GM19463 (cell line): ENCODE results near the gene MYCBP.
A peak's percentile ranks its signal among the peaks of the same experiment; 100 is the strongest.
"Not testable (repeated sequence)": the region's sequence is repeated elsewhere in the genome, so short reads cannot be mapped to it uniquely, and the experiment has no call there.

Source experiments
- ATAC-seq: cut with Tn5 transposase; IDR thresholded peaks from one replicate; pipeline ENCODE4 v1.9.1; 2021; ENCODE audit warnings: mild to moderate bottlenecking, moderate library complexity; ENCODE audit not compliant: unreplicated experiment

Gene MYCBP

DNA sequence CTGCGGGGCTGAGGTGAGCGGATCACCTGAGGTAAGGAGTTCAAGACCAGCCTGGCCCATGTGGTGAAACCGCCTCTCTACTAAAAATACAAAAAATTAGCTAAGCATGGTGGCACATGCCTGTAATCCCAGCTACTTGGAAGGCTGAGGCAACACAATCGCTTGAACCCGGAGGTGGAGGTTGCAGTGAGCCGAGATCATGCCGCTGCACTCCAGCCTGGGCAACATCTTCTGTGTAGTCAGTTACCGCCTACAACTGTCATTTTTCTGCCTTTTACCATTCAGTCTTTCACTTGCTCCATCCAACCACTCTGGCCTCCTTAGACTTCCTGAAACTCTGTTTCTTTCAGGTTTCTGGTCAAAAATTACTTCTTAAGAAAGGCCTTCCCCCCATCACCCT, 2.2 kb downstream of the MYCBP start:
- ATAC-seq, result no peak

DNA sequence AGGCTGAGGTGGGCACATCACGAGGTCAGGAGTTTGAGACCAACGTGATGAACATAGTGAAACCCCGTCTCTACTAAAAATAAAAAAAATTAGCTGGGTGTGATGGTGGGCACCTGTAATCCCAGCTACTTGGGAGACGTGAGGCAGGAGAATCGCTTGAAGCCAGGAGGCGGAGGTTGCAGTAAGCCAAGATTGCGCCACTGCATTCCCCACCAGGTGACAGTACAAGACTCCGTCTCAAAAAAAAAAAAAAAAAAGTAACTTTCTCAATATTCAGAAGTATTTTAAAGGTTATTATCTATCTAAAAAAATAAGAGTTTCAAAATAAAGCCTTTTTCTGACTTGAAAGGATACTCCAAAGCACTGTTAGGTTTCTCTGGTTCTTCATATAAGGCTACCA, 5.9 kb downstream of the MYCBP start:
- ATAC-seq, result no peak

DNA sequence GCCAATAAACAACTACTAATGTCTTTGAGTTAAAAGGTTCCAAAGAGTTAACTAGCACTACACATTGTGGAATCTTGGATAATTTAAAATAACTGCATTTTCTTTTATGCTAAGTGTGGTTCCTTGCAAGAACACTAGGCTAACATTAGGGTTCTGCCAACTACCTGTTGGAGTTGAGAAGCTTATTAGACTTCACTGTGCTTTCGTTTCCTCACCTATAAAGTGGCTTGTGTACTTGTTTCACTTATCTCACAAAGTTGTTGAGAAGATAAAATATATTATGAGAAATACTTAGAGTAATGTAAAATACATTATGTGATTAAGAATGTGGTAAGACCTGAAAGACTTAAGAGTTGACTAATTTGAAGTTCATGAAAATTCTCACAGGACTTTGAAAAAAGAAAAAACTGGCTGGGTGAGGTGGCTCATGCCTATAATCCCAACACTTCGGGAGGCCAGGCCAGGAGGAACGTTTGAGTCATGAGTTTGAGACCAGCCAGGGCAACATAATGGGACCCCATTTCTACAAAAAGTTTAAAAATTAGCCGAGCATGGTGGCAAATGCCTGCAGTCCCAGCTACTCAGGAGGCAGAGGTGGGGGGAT, 7.9 kb downstream of the MYCBP start:
- no peak for ATAC-seq

DNA sequence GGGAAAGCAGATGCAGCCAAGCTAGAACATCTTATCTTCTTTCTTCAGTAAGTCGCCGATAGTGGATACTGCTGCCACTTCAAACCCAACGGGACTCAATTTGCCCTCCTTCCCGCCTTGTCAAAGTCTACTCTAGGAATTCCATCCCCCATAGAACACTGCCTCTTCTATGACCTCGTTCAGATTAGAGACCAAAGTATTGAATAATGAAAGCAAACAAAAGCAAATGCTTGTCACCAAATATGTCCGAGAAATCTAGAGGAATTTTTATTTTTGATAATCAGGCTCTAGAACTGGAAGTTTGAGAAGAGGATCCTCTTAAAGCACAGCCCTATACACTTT, 12.7 kb downstream of the MYCBP start:
- no peak for ATAC-seq

DNA sequence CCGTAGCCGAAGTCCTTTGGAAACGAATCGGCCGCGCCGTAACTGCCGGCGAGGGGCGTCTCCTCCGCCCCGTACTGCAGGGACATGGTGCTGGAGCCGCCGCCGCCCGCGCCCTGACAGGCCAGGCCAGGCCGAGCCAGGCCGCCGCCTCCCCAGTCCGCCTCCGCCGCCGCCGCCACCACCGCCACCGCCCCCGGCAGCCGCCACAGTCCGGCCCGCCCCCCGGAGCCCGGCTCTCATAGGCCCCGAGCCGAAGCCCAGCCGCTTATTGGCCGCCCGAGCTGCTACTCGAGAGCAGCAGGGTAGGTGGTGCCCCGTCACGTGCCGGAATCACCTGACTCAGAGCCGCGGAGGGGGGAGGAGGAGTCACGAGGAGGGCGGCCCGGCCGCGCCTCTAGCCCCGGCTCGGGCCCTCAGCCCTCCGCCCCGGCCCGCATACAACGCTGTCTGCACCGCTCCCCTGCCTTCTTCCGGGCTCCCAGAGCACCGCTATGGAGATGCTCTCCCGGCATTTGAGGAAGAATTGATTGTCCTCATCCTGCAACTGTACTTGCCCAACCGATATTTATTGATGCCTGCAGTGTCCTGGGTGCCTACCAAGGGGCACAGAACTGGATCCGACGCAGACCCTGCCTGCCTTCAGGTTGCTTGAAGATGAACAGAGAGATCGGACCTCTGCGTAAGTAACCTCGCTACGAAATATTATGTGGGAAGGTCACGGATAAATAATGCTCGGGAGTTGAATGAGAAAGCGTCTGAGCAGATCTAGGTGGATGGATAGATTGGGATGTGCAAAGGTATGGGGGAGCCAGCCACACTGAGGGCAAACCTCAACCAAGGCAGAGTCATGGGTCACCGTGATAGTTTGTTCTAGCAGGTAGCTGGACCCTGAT, 13.3 kb downstream of the MYCBP start, which contains the start of gene RRAGC:
Gene RRAGC (minus strand): TSS at position 212 of the 893 bp plus-strand sequence. CDS start 126 bp downstream, at position 86.
- peak; percentile 92 for ATAC-seq

DNA sequence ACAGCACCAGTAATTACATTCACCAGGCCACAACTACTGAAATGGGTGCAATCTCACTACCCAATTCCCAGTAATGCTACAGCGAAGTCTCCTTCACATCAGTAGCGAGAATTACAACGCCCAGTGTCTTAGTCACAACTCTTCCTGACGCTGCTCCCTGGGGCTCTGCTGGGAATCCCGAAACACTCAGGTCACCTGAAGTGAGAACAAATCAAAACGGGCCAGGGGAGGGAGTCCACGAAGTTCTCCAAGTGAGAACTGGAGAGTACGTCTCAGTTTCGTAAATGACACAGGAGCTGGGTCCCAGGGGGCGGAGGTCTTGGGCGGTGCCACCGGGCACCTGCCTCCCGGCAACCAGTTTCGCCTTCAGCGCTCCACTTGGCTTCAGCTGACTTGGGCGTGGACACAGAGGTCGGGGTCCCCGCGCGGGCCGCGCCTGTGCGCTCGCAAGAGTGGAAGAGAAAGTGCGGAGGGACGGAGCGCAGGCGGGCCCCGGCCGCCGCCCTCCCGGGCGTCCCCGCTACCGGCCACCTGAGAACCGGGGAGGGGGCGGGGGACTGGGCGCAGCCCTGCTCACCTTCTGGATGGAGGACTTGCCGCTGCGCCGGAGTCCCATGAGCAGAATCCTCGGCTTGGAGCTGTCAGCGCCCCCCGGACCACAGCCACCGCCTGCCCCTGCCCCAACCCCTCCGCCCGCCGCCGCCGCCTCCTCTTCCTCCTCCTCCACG, 14.2 kb downstream of the MYCBP start:
- peak; percentile 31 for ATAC-seq

DNA sequence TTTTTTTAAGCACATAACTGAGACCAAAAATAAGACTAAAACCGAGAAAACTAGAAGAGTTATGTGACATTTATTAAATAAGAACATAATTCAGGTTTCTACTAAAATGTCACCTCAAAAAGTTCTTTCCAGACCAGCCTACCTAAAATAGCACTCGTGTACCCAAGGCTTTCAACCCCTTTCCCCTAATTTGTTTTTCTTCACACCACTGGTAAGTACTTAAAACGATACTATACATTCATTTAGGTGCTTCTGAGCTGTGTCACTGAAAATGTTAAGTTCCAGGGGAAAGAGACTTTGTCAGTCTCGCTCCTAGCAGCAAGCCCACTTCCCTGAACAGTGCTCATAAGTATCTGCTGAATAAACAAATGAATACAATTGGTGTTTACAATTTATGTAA, 20.4 kb downstream of the MYCBP start:
- no peak for ATAC-seq

DNA sequence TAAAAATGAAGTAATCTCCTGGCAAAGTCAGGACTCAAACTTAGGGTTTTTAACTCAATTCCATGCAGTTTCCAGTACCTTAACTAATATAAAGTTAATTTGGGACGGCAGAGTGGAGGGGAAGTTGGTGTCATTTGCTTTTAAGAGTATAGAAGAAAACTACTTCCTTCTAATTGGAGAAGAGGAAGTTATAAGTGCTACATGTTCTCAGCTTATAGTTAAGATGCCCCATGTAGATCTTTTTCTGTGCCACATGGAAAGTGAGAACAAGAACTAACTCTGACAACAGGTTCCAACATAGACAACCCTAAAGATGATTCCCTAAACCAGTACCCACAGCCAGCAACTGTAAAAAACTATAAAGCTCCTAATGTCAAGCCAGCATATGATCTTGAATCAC, 25.1 kb downstream of the MYCBP start:
- ATAC-seq, result no peak

DNA sequence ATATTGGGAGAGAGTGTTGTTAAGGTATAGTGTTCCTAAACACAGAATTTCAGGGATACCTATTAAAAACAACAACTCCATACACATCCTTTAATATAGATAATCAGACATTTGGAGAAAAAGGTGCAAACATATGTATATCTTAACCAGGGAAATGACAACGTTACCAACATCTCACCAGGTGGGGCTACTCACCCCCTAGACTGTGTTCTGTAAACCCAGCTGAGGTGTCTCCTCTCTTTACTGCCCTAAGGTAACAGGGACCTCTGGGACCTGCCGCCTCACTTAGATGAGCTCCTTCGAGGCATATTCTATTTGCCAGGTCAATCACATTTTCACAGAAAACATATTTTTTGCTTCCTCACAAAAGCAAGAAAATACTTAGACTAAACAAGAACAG, 26.9 kb downstream of the MYCBP start:
- ATAC-seq, result no peak

DNA sequence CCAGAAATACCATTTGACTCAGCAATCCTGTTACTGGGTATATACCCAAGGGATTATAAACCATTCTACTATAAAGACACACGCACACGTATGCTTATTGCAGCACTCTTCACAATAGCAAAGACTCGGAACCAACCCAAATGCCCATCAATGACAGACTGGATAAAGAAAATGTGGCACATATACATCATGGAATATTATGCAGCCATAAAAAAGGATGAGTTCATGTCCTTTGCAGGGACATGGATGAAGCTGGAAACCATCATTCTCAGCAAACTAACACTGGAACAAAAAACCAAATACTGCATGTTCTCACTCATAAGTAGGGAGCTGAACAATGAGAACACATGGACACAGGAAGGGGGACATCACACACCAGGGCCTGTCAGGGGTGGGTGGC, 28.1 kb downstream of the MYCBP start:
- not testable (repeated sequence) for ATAC-seq

DNA sequence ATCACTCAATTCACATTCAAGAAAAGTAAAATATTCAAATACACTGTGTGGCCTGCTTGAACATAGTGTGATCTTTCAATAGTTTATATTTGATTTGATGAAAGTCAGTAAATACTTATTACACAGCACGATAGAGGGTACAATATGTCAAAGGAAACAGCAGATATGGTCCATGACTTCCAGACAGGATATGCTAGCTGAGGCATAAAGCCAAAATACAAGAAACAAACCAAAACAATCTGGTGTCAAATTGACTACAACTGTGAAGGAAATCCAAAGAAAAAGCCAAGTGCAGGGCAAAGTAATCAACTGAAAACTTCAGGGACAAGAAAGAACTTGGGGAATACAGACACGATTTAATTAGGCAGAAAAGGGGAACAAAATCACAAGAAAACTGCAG, 32.9 kb downstream of the MYCBP start:
- ATAC-seq, result no peak

DNA sequence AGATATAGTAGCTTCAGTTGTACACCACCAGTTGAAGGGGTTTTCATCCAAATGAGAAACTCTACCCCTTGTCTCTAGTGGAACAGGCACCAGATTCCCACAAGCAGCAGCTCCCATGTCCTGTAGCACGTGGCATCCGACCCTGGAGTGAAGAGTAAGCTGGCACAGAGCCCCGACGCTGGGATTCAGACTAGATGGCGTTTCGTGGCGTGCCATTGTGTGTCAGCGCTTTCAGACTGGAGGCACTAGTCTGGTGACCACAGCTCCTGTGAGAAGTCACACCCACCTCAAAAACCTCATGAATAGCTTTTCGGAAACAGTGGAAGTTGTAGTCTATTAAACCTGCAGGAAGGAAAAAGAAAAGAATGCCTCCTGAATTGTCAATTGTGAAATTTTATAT, 33.8 kb downstream of the MYCBP start:
- ATAC-seq, result no peak

DNA sequence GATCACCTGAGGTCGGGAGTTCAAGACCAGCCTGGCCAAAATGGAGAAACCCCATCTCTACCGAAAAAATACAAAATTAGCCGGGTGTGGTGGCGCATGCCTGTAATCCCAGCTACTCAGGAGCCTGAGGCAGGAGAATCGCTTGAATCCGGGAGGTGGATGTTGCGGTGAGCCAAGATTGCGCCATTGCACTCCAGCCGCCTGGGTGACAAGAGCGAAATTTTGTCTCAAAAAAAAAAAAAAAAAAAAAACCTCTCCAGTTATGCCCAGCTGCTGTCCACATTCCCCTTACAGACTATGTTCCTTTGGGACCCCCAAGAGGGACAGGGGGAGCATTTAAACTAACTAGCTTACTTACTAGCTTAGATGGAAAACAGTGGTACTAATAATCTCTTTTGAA, 36.8 kb downstream of the MYCBP start:
- ATAC-seq, result not testable (repeated sequence)

DNA sequence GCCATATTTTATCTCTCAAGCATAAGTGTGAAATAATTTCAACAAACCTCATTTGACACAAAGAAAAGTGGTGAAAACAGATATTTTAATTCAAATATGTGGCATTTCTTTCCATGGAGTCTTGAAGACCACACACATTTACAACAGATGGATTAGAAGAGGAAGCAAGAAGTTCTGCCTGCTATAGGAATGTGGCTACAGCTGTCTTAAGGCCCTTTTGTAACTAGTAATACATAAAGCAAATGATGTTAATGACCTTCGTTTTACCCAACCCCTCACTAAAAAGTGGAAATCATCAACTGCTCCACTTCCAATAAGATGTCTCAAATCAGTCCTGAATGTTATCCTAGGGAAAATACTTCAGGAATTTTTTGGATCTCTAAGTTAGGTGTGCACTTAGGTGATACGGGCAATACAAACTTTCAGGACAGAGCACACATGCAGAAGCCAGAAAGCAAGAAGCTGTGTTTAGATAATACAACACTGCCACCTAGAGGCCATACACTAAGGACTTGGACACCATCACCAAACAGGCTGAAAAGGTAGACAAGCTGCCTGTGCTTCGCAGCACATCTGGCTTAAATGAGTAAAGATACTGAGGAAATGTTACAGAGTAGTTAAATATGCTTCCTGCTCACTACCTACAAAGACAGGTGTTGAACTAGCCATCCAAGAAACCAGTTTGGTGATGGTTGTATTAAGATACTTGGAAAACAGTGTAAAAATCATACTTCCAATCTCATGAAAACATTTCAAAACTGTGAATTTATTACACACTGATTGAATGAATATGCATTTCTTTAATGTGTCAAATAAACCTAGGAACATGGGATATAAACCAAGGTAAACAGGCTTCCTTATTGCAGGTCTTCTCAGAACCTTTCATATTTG, 38.0 kb downstream of the MYCBP start:
- no peak for ATAC-seq

DNA sequence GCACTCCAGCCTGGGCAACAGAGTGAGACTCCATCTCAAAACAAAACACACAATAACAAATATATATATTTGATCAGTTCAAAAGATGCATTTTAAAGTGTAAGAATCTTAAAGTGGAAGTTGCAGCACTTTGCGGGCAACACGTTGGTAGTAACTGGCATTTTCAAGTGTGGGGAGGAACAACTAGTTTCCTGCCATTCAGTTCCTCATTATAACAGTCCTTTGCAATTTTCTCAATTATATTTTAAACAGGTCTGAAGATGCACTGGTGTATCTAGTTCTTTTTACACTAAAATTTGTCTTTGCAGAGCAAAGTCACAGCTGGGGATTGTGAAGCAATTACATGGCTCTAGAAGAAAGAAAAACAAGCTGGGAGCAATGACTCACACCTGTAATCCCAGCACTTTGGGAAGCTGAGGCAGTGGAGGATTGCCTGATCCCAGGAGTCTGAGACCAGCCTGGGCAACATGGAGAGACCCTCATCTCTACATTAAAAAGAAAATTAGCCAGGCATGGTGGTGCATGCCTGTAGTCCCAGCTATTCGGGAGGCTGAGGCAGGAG, 38.8 kb downstream of the MYCBP start:
- no peak for ATAC-seq

DNA sequence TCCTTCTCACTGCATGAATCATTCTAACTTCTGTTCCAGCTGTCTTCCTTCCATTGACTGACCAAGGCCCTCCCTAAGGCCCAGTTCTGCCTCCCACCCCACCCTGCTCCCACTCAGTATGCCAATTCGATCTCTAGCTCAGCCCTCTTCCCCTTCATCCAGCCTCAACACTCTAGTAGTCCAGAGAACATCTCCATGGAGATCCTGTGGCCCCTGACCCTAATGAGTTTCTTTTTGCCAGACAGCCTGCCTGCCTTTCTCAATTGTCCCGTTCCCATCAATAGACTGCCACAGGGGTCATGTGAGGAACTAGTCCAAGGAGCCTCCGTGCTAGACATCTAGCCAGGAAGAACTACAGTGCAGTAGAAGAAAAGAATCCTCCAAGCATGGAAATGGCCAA, 40.0 kb downstream of the MYCBP start:
- no peak for ATAC-seq

DNA sequence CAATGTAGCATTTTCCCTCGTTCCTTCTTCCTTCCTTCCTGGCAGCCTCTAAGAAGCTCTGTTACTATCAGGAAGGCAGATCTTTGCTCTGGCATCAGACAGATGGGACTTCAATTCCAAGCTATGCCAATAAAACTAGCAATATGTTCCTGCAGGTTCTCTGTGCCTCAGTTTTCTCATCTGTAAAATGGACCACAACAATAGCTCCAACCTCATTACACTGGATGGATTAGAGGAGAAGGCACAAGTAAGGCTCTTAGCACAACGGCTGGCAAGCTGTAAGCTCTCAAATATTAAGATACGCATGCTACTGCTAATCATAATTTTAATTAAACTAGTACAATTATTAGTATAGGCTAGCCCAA, 40.8 kb downstream of the MYCBP start:
- ATAC-seq, result no peak

DNA sequence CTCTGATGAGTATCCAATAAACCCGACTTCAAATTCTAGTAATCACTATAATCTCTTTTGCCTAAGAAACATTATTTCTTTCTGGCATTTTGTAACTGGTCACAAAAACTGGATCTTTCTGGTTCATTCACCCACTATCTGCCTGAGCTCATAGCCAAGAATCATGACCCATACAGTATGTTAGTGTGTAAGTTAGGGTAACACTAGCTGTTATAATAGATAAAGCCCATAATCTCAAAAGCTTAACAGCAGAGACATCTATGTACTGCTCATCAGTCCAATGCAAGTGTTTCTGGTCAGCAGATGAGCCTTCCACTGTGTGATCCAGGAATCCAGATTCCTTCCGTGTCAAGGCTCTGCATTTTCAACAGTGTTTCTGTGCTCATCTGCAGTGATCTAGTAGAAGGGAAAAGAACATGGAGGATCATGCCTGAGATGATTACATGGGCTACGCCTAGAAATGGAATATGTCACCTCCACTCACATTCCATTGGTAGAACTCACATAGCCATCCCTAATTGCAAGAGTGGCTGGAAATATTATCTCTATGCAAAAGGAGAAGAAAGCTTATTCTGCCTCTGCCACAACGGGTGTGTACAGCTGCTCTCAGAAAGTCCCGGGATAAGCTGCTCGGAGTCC, 41.3 kb downstream of the MYCBP start:
- no peak for ATAC-seq

DNA sequence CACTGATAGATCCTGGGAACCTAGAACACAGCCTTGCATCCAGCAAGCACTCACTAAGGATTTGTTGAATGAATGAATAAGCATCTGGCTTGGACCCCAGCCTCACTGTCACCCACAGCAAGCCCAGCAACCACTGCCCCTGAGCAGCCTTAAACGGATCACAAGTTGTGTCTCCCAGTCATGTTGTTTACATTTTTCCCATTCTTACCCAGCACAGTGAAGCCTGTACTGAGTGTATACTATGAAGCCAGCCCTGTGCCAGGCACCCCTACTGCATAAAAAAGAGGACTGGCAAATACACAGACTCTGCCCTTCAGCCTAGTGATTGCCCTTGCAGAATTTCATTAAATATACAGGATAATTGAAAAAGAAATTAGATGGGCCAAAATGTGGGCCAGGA, 43.8 kb downstream of the MYCBP start:
- ATAC-seq, result no peak

DNA sequence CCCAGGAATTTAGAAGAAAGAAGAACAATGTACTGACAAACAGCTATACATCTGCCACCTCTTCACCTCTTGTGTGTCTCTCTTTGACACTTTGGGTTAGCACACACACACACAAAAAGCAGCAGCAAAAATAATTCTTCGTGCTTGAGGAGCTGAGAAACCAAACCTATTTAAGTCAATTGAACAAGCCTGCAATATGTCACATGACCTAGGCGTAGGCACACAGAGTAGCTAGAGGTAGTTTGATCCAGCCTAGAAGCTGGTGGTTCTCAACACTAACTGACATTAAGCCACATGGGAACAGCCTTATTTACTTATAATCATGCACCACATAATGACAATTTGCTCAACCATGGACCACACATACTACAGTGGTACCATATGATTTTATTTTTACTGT, 45.8 kb downstream of the MYCBP start:
- ATAC-seq, result no peak
